NCI-H1436 (cell line): ENCODE measurements around the gene CEACAM8.
"Not testable (repeated sequence)": the region's sequence is repeated elsewhere in the genome, so short reads cannot be mapped to it uniquely, and the experiment has no call there.

Experiments
- DNase-seq: peaks from one replicate; lab custom pipeline; 2025; lab: John Stamatoyannopoulos, UW

CEACAM8 gene

DNA sequence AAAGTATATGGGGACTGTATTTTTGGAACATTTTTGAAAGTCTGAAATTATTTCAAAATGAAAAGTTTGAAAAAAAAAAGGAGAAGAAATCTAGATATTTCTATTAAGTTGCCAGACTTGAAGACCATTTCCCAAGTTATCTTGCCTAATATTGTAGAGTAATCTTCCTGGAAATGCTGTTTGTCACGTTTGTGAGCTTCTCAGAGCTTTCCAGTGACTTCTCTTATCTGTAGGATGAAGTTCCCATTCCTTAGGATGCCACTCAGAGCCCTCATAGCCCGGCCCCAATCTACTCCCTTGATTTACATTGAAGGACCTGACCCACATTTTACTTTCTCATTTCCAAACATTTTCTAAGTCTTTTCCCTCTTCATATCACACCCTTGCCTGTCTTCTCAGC, 23.6 kb downstream of the CEACAM8 start:
- DNase-seq, result no peak

- DNase-seq, result no peak
Observed at GRCh38 chr19:42569193-42569592, 25.5 kb downstream of the CEACAM8 start.

- DNase-seq, result no peak
Observed at GRCh38 chr19:42568006-42568405, 26.7 kb downstream of the CEACAM8 start.

DNA sequence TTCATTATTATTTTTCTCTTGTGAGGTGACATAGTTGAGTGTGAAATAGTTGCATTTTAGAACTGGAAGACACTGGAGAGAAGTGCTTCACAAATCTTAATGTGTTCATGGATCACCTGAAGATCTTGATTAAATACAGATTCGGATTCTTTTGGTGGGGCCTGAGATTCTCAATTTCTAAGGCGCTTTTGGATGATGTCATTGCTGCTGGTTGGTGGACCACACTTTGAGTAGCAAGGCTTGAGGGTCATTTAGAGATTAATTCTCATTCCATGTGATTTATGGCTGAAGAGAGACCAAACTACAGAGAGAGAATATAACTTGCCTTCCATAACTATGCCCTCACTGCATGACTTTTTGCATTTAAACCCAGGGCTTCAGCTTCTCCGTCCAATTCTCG, 27.2 kb downstream of the CEACAM8 start:
- DNase-seq, result no peak

DNA sequence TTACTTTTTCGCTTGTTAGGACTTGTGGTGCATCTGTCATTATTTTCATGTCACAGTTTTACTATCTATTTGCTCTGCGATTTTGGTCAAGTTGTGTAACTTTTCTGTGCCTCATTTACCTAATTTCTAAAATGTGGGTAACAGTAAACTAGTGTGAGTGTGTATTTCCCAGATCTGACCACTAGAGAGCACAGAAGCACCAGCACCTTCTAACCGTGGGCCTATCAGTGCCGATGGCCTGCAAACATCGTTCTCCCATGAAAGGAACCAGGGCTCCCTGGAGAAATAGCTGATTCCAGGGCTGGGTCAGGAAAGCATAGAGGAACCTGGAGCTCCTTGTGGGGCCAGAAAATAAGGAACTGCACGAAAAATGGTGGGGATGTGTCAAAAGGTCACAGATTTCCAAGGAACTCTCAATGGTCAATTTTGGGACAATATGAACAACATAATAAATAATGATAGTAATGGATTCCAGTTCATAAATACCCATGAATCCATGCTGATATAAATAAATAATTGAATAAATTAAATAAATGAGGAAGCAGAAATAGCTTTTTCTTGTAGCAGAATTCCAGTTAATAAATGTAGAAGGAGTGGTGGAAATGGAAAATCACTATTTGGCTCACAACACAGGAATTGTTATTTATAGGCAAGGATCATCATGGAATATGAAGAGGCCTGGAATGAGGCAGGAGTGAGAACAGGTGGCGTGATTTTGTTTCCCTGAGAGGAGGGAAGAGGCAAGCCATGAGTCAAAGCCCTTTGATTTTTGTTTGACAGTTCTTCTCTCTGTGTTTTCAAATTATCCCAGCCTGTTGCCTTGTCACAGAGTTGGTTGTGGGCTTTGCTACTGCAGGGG, 31.1 kb downstream of the CEACAM8 start:
- peak; percentile 35 for DNase-seq

DNA sequence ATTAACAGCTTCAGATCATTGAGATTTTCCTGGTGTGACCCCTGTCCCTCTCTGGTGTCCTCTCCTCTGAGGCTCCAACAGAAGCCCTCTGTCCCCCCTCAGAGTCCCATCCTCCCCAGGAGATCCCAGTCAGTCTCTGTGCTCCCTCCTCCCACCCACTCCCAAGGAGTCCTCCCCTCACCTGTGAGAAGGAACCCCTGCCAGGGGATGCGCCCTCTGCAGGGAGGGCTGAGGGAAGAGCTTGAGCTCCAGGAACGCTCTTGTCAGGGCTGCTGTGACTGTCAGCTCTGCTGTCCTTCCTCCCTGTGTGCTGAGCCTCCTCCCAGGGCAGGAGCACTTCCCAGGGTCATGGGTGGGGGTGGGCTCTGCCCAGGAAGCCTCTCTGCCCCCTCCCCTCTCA, 33.2 kb downstream of the CEACAM8 start:
- no peak for DNase-seq

- DNase-seq, result no peak
Observed at GRCh38 chr19:42560731-42561130, 34.0 kb downstream of the CEACAM8 start.

GRCh38 chr19:42558450-42559150, 36.1 kb downstream of the CEACAM8 start:
- no peak for DNase-seq

GRCh38 chr19:42557386-42557871, 37.3 kb downstream of the CEACAM8 start:
- DNase-seq, result not testable (repeated sequence)

- DNase-seq, result no peak
Observed at GRCh38 chr19:42555801-42556200, 38.9 kb downstream of the CEACAM8 start.

- no peak for DNase-seq
Observed at GRCh38 chr19:42555317-42555716, 39.4 kb downstream of the CEACAM8 start.

DNA sequence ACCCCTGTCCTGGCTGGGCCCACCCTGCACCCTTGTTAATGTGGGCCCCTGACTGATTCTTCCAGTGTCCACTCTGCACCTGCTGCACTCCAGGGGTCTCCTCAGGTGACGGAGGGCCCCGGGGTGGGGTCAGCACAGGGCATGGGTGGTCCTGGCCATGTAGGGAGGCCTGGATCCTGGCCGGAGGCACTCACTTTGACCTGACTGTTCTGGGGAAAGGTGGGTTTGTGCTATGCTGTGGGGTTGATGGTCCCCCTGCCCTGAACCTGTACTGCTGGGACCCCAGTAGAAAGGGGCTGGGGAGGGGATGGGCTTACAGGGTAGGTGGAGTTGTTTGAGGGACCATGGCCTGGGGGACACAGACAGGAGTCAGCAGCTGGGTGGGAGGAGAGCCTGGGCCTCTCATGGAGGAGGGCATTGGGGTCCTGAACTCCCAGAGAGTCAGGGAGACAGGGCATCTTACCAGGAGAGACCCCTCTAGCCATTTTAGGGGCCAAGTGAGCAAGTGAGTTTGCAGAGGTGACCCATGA, 40.6 kb downstream of the CEACAM8 start:
- no peak for DNase-seq

- no peak for DNase-seq
Observed at GRCh38 chr19:42553292-42554045, 41.3 kb downstream of the CEACAM8 start.

GRCh38 chr19:42552086-42553065, 42.3 kb downstream of the CEACAM8 start:
- no peak for DNase-seq

- DNase-seq, result not testable (repeated sequence)
Observed at GRCh38 chr19:42550521-42550920, 44.2 kb downstream of the CEACAM8 start.

GRCh38 chr19:42549067-42549466, 45.7 kb downstream of the CEACAM8 start:
- not testable (repeated sequence) for DNase-seq

DNA sequence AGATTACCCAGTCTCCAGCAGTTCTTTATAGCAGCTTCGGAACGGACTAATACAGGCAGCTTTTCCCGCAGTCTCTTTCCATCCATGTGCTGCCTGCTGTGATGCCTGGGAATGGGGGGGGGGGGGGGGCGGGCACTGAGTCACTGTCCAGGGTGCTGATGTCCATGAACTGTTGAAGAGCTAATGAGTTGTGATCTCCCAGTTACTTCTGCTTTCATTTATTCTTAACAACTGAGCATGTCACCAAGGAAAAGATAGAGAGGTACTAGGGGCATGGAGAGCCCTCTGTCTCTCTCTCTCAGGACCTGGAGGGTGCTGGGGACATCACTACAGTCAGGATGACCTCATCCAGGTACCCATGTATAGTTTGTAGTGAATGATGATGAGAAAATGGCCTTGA, 46.2 kb downstream of the CEACAM8 start:
- no peak for DNase-seq

- no peak for DNase-seq
Observed at GRCh38 chr19:42547929-42548328, 46.8 kb downstream of the CEACAM8 start.

GRCh38 chr19:42546831-42547500, 47.8 kb downstream of the CEACAM8 start:
- DNase-seq, result no peak

DNA sequence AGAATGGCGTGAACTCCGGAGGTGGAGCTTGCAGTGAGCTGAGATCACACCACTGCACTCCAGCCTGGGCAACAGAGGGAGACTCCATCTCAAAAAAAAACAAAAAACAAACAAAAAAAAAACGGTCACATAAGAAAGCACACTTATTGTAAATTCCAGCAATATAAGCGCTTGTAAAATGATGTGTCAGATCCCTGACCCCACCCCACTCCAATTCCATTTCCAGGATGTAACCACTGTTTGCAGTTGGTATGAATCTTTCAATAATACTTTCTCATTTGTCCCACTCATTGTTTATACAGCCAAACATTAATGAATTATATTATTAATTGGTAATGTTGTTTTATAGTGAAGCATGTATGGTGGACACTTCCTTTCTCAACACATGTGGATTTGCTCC, 50.6 kb downstream of the CEACAM8 start:
- no peak for DNase-seq
